Measurements from ENCODE around the gene RCOR1.

- TF ChIP-seq EZH2 (IDR thresholded peaks at IDR 0.05; ENCODE audit: low read length), result no peak
- TF ChIP-seq, protein P1, sequence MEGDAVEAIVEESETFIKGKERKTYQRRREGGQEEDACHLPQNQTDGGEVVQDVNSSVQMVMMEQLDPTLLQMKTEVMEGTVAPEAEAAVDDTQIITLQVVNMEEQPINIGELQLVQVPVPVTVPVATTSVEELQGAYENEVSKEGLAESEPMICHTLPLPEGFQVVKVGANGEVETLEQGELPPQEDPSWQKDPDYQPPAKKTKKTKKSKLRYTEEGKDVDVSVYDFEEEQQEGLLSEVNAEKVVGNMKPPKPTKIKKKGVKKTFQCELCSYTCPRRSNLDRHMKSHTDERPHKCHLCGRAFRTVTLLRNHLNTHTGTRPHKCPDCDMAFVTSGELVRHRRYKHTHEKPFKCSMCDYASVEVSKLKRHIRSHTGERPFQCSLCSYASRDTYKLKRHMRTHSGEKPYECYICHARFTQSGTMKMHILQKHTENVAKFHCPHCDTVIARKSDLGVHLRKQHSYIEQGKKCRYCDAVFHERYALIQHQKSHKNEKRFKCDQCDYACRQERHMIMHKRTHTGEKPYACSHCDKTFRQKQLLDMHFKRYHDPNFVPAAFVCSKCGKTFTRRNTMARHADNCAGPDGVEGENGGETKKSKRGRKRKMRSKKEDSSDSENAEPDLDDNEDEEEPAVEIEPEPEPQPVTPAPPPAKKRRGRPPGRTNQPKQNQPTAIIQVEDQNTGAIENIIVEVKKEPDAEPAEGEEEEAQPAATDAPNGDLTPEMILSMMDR (optimal IDR thresholded peaks at IDR 0.05 in 1 of 3, IDR thresholded peaks at IDR 0.05 in 1 of 3, conservative IDR thresholded peaks at IDR 0.05 in 1 of 3; ENCODE audit: extremely low read depth in 1 of 3, insufficient read depth in 2 of 3, low read length in 3 of 3), result no peak
Observed at GRCh38 chr14:102737402-102738372, 145.2 kb downstream of the RCOR1 start.

Measured in keratinocyte (primary cell).